ENCODE measurements around the gene PLIN5.

The PLIN5 gene

DNA sequence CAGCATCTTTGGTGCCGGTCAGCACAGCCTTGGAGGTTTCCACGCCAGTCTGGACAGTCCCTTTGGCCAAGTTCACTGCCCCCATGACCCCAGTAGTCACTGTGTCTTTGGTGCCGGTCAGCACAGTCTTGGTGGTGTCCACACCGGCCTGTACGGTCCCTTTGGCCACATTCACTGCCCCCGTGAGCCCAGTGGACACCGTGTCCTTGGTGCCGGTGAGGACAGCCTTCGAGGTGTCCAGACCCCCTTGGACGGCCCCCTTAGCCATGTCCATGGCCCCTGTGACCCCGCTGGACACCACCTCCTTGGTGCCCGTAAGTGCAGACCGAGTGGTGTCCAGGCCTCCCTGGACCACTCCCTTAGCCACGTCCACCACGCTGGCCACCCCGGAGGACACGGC lies 21.8 kb downstream of the PLIN5 start:
- Histone ChIP-seq H3K4me3 (ENCODE audit: low read depth in 1 of 2, low read length in 2 of 2) (no peak overlapping the region), H3K4me2 (ENCODE audit: insufficient read depth, low read length) (no peak overlapping the region), H3K9me3 (ENCODE audit: insufficient read depth, low read length, severe bottlenecking) (no peaks in the 10 kb centered on the region), H4K20me1 (ENCODE audit: insufficient read depth, low read length) (no peaks in the 10 kb centered on the region), H3K27me3 (ENCODE audit: insufficient read depth, low read length, poor library complexity) (no peaks in the 10 kb centered on the region), H3K79me2 (ENCODE audit: insufficient read depth, low read length) (no peaks in the 10 kb centered on the region), H3K27ac (ENCODE audit: low read length) (no peak overlapping the region), H3K9ac (ENCODE audit: low read depth, low read length) (no peak overlapping the region), H3K4me1 (ENCODE audit: insufficient read depth, low read length) (no peaks in the 10 kb centered on the region), H2AFZ (ENCODE audit: low read depth, low read length) (no peak overlapping the region), H3K36me3 (ENCODE audit: insufficient read depth, low read length) (no peaks in the 10 kb centered on the region)
- DNase-seq = no peak
- ATAC-seq (ENCODE audit: insufficient read depth, low read depth) = no peak
- TF ChIP-seq EZH2 (IDR thresholded peaks at IDR 0.05; ENCODE audit: borderline replicate concordance, low read depth, low read length, severe bottlenecking) = no peak
- TF ChIP-seq, protein P1, sequence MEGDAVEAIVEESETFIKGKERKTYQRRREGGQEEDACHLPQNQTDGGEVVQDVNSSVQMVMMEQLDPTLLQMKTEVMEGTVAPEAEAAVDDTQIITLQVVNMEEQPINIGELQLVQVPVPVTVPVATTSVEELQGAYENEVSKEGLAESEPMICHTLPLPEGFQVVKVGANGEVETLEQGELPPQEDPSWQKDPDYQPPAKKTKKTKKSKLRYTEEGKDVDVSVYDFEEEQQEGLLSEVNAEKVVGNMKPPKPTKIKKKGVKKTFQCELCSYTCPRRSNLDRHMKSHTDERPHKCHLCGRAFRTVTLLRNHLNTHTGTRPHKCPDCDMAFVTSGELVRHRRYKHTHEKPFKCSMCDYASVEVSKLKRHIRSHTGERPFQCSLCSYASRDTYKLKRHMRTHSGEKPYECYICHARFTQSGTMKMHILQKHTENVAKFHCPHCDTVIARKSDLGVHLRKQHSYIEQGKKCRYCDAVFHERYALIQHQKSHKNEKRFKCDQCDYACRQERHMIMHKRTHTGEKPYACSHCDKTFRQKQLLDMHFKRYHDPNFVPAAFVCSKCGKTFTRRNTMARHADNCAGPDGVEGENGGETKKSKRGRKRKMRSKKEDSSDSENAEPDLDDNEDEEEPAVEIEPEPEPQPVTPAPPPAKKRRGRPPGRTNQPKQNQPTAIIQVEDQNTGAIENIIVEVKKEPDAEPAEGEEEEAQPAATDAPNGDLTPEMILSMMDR (IDR thresholded peaks at IDR 0.05; ENCODE audit: borderline replicate concordance, extremely low read depth, low read length, poor library complexity, severe bottlenecking) = no peak

DNA sequence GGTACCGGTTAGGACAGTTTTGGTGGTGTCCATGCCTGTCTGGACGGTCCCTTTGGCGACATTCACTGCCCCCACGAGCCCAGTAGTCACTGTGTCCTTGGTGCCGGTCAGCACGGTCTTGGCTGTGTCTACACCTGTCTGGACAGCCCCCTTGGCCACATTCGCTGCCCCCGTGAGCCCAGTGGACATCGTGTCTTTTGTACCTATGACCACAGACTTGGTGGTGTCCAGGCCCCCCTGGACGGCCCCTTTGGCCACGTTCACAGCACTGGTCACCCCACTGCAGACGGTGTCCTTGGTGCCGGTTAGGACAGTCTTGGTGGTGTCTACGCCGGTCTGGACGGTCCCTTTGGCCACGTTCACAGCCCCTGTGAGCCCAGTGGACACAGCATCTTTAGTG lies 23.0 kb downstream of the PLIN5 start:
- no peaks in the 10 kb centered on the region for H3K36me3 ChIP-seq (ENCODE audit: insufficient read depth, low read length)
- H3K27ac ChIP-seq (ENCODE audit: low read length) = no peak overlapping the region
- H3K4me1 ChIP-seq (ENCODE audit: insufficient read depth, low read length) = no peaks in the 10 kb centered on the region
- DNase-seq (no peak), ATAC-seq (ENCODE audit: insufficient read depth, low read depth) (no peak)
- H2AFZ ChIP-seq (ENCODE audit: low read depth, low read length) = no peak overlapping the region
- no peak overlapping the region for H3K4me3 ChIP-seq (ENCODE audit: low read depth in 1 of 2, low read length in 2 of 2)
- no peak for TF ChIP-seq EZH2 (IDR thresholded peaks at IDR 0.05; ENCODE audit: borderline replicate concordance, low read depth, low read length, severe bottlenecking)
- TF ChIP-seq, protein P1 (IDR thresholded peaks at IDR 0.05; ENCODE audit: borderline replicate concordance, extremely low read depth, low read length, poor library complexity, severe bottlenecking) = no peak
- H3K9me3 ChIP-seq (ENCODE audit: insufficient read depth, low read length, severe bottlenecking) = no peaks in the 10 kb centered on the region
- H4K20me1 ChIP-seq (ENCODE audit: insufficient read depth, low read length) = no peaks in the 10 kb centered on the region
- H3K79me2 ChIP-seq (ENCODE audit: insufficient read depth, low read length) = no peaks in the 10 kb centered on the region
- no peak overlapping the region for H3K9ac ChIP-seq (ENCODE audit: low read depth, low read length)
- H3K27me3 ChIP-seq (ENCODE audit: insufficient read depth, low read length, poor library complexity) = no peaks in the 10 kb centered on the region
- no peak overlapping the region for H3K4me2 ChIP-seq (ENCODE audit: insufficient read depth, low read length)

DNA sequence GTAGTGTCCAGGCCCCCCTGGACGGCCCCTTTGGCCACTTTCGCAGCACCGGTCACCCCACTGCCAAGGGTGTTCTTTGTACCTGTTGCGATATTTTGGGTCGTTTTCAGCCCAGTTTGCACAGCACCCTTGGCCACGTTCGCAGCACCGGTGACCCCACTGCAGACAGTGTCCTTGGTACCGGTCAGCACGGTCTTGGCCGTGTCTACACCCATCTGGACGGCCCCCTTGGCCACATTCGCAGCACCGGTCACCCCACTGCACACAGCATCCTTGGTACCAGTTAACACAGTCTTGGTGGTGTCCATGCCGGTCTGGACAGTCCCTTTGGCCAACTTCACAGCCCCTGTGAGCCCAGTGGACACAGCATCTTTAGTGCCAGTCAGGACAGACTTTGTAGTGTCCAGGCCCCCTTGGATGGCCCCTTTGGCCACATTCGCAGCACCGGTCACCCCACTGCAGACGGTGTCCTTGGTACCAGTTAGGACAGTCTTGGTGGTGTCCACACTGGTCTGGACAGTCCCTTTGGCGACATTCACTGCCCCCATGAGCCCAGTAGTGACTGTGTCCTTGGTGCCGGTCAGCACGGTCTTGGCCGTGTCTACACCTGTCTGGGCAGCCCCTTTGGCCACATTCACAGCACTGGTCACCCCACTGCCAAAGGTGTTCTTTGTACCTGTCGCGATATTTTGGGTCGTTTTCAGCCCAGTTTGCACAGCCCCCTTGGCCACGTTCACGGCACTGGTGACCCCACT lies 23.5 kb downstream of the PLIN5 start:
- Histone ChIP-seq H3K4me3 (ENCODE audit: low read depth in 1 of 2, low read length in 2 of 2) (no peak overlapping the region), H3K9me3 (ENCODE audit: insufficient read depth, low read length, severe bottlenecking) (no peaks in the 10 kb centered on the region), H3K4me1 (ENCODE audit: insufficient read depth, low read length) (no peaks in the 10 kb centered on the region), H3K9ac (ENCODE audit: low read depth, low read length) (no peak overlapping the region), H3K36me3 (ENCODE audit: insufficient read depth, low read length) (0 out of 2 replicates have a peak, but pooled peaks cover 2% of the 10 kb centered on the region), H3K27me3 (ENCODE audit: insufficient read depth, low read length, poor library complexity) (no peaks in the 10 kb centered on the region), H4K20me1 (ENCODE audit: insufficient read depth, low read length) (no peaks in the 10 kb centered on the region), H3K4me2 (ENCODE audit: insufficient read depth, low read length) (no peak overlapping the region), H2AFZ (ENCODE audit: low read depth, low read length) (no peak overlapping the region), H3K79me2 (ENCODE audit: insufficient read depth, low read length) (no peaks in the 10 kb centered on the region), H3K27ac (ENCODE audit: low read length) (no peak overlapping the region)
- DNase-seq (no peak), ATAC-seq (ENCODE audit: insufficient read depth, low read depth) (no peak)
- TF ChIP-seq, protein P1 (IDR thresholded peaks at IDR 0.05; ENCODE audit: borderline replicate concordance, extremely low read depth, low read length, poor library complexity, severe bottlenecking) = no peak
- TF ChIP-seq EZH2 (IDR thresholded peaks at IDR 0.05; ENCODE audit: borderline replicate concordance, low read depth, low read length, severe bottlenecking) = no peak
